K562 (cell line): ENCODE measurements around the gene SHB. TPM values are rescaled to one million over a fixed set of nuclear protein-coding genes. Genes with fewer than 3 reads are reported as not detected.

Experiments
- ATAC-seq: fragments of 200-7000 bp; cut with Tn5 transposase; 3 replicates; pipeline ENCODE4 v1.9.1; 2020; ENCODE audit warnings: moderate library complexity
- BruUV-seq: library from RNA; stranded (reverse); fragments of 400-500 nt; replicated peaks from 2 replicates; lab custom pipeline; 2021; lab: Mats Ljungman, UMichigan
- CTCF ChIA-PET: fragments of 300-600 bp; formaldehyde crosslinking; extraction: SDS; loops from one replicate; lab custom pipeline; 2021; ENCODE audit warnings: low intra/inter-chr PET ratio; lab: Yijun Ruan, JAX
- POLR2A ChIA-PET: fragments of 300-600, 350-650 bp; sonication (Branson Sonifier 250); formaldehyde crosslinking; extraction: SDS; loops from one replicate; lab custom pipeline; 2021; ENCODE audit warnings: antibody characterized with exemption, inconsistent platforms; lab: Yijun Ruan, JAX
- DNase-seq, 4 experiments: peaks; one replicate each; pipeline versions ENCODE4 v3.0.0 to v3.0.0-alpha.2; 2011 to 2018; ENCODE audit warnings: low spot score in 3 of 4, mixed read lengths in 3 of 4; ENCODE audit errors: extremely low read depth in 1 of 4
- FAIRE-seq: peaks from 2 replicates; lab custom pipeline; 2011; peaks lifted over from hg19 to GRCh38; lab: Jason Lieb, UNC
- H2AFZ ChIP-seq: 2 replicates; pipeline ENCODE4 v1.6.0; 2011; ENCODE audit warnings: low read depth, low read length, control low read depth, inconsistent platforms
- H3K27ac ChIP-seq: fragments of 200-600 bp; 3 replicates; pipeline ENCODE4 v1.8.0; 2011; ENCODE audit warnings: low read depth, mild to moderate bottlenecking, control low read depth, inconsistent platforms, low read length, moderate library complexity, mixed read lengths; ENCODE audit errors: extremely low read depth
- H3K27me3 ChIP-seq, 2 experiments: fragments of 300-600 bp in 1 of 2; 2 replicates in 1 of 2; 3 replicates in 1 of 2; pipeline versions ENCODE4 v1.6.0 to v1.8.0; 2011; ENCODE audit warnings: inconsistent platforms in 2 of 2, low read length in 2 of 2, mild to moderate bottlenecking in 1 of 2, mixed read lengths in 1 of 2, moderate library complexity in 1 of 2; ENCODE audit not compliant: control insufficient read depth in 2 of 2, insufficient read depth in 2 of 2
- H3K36me3 ChIP-seq: fragments of 300-600 bp; 3 replicates; pipeline ENCODE4 v1.8.0; 2011; ENCODE audit warnings: mild to moderate bottlenecking, low read length, inconsistent platforms; ENCODE audit not compliant: control insufficient read depth, insufficient read depth
- H3K4me1 ChIP-seq, 2 experiments: fragments of 200-600 bp in 1 of 2; replicated peaks in 1 of 2; 2 replicates in 1 of 2; 3 replicates in 1 of 2; pipeline versions ENCODE4 v1.5.1 to v1.8.0; 2011; ENCODE audit warnings: inconsistent platforms in 2 of 2, low read length in 2 of 2, mild to moderate bottlenecking in 1 of 2, mixed read lengths in 1 of 2, moderate library complexity in 1 of 2; ENCODE audit not compliant: control insufficient read depth in 2 of 2, insufficient read depth in 2 of 2
- H3K4me2 ChIP-seq: 2 replicates; pipeline ENCODE4 v1.6.1; 2011; ENCODE audit warnings: low read length, control low read depth, inconsistent platforms, mixed read lengths; ENCODE audit not compliant: insufficient read depth
- H3K4me3 ChIP-seq: fragments of 200-600 bp; sonication (generic), shearing (Covaris generic); 2 replicates; pipeline ENCODE4 v1.5.1; 2016; ENCODE audit warnings: control low read depth, inconsistent platforms
- H3K79me2 ChIP-seq: fragments of 200-600 bp; 3 replicates; pipeline ENCODE4 v1.8.0; 2011; ENCODE audit warnings: low read length, inconsistent platforms; ENCODE audit not compliant: control insufficient read depth, insufficient read depth
- H3K9ac ChIP-seq, 2 experiments: 2 replicates each; pipeline versions ENCODE4 v1.6.0 to v1.6.1; 2011; ENCODE audit warnings: low read depth in 2 of 2, low read length in 2 of 2, control low read depth in 1 of 2, inconsistent platforms in 1 of 2, mild to moderate bottlenecking in 1 of 2, mixed read lengths in 1 of 2; ENCODE audit not compliant: insufficient read depth in 1 of 2
- H3K9me1 ChIP-seq: one replicate; pipeline ENCODE4 v1.6.0; 2011; ENCODE audit warnings: inconsistent platforms, mild to moderate bottlenecking, low read length, moderate library complexity; ENCODE audit not compliant: control insufficient read depth, insufficient read depth
- H3K9me3 ChIP-seq: replicated peaks from 2 replicates; pipeline ENCODE4 v1.5.1; 2011; ENCODE audit warnings: low read depth, low read length, inconsistent platforms; ENCODE audit not compliant: control insufficient read depth, insufficient read depth
- H4K20me1 ChIP-seq: replicated peaks from 2 replicates; pipeline ENCODE4 v1.6.1; 2011; ENCODE audit warnings: low read length, inconsistent platforms, mixed read lengths; ENCODE audit not compliant: control insufficient read depth, insufficient read depth
- EP300 ChIP-seq: IDR thresholded peaks from 2 replicates; pipeline ENCODE4 v1.6.1; 2012; ENCODE audit warnings: low read length, improper control_type of control experiment
- ESRRA ChIP-seq: fragments of 450-650 bp; IDR thresholded peaks from 2 replicates; pipeline ENCODE4 v1.6.1; 2014; ENCODE audit warnings: low read depth, mild to moderate bottlenecking, moderate library complexity, borderline replicate concordance
- EZH2 ChIP-seq: IDR thresholded peaks from 2 replicates; pipeline ENCODE4 v1.6.1; 2012; ENCODE audit warnings: low read depth, mild to moderate bottlenecking, inconsistent platforms, low read length, borderline replicate concordance
- FOS ChIP-seq: IDR thresholded peaks from 3 replicates; pipeline ENCODE4 v1.6.1; 2011; ENCODE audit not compliant: insufficient read length; ENCODE audit errors: extremely low read depth
- NFE2 ChIP-seq: IDR thresholded peaks from 2 replicates; pipeline ENCODE4 v1.6.1; 2014; ENCODE audit warnings: antibody characterized with exemption, low read depth
- NR2F6 ChIP-seq: fragments of 450-650 bp; formaldehyde crosslinking; IDR thresholded peaks from 2 replicates; pipeline ENCODE4 v1.4.0; 2020; ENCODE audit warnings: mild to moderate bottlenecking
- PBX2 ChIP-seq, 2 experiments: IDR thresholded peaks in 1 of 2; conservative IDR thresholded peaks in 1 of 2; 2 replicates each; pipeline ENCODE4 v1.6.1; 2016; ENCODE audit warnings: low read depth in 2 of 2, mild to moderate bottlenecking in 1 of 2, missing compliant biosample characterization in 1 of 2, missing genetic modification characterization in 1 of 2, moderate library complexity in 1 of 2
- POLR2G ChIP-seq: fragments of 200-400 bp; formaldehyde crosslinking; IDR thresholded peaks from 2 replicates; pipeline ENCODE4 v1.6.1; 2017; ENCODE audit warnings: low read depth, mild to moderate bottlenecking, antibody characterized with exemption, low read length, moderate library complexity
- RUNX1 ChIP-seq: sonication (generic); IDR thresholded peaks from 2 replicates; pipeline ENCODE4 v1.6.1; 2016; ENCODE audit warnings: antibody characterized with exemption, low read depth
- SOX6 ChIP-seq: fragments of 450-650 bp; IDR thresholded peaks from 2 replicates; pipeline ENCODE4 v1.6.1; 2014; ENCODE audit warnings: mild to moderate bottlenecking
- ZBTB12 ChIP-seq: fragments of 250-450 bp; sonication (Bioruptor Pico); IDR thresholded peaks from 2 replicates; pipeline ENCODE4 v1.4.0; 2020
- ZNF282 ChIP-seq: sonication (generic); formaldehyde crosslinking; IDR thresholded peaks from 2 replicates; pipeline ENCODE4 v1.8.1; 2023; ENCODE audit warnings: missing genetic modification reagents
- ZNF445 ChIP-seq: fragments of 250-450 bp; sonication (Bioruptor Pico); IDR thresholded peaks from 2 replicates; pipeline ENCODE4 v1.4.0; 2020; ENCODE audit warnings: low read depth, mild to moderate bottlenecking, moderate library complexity
- ZNF639 ChIP-seq, 2 experiments: fragments of 200-800 bp in 1 of 2; sonication (Bioruptor generic) in 1 of 2; sonication (generic) in 1 of 2; formaldehyde crosslinking in 1 of 2; IDR thresholded peaks in 1 of 2; conservative IDR thresholded peaks in 1 of 2; 2 replicates each; pipeline versions ENCODE4 v1.5.0 to v1.6.1; 2016 to 2020; ENCODE audit warnings: missing compliant biosample characterization in 1 of 2, missing genetic modification characterization in 1 of 2, missing genetic modification reagents in 1 of 2
- ZSCAN32 ChIP-seq: fragments of 450-650 bp; formaldehyde crosslinking; IDR thresholded peaks from 2 replicates; pipeline ENCODE4 v1.4.0; 2020; ENCODE audit warnings: mild to moderate bottlenecking, moderate library complexity
- WGBS: fragments of 100-300 bp; shearing (Covaris generic); methylation state at CpG from one replicate; pipeline ENCODE4 v1.1.6; 2016; ENCODE audit warnings: low coverage, mixed read lengths; ENCODE audit not compliant: insufficient coverage; ENCODE audit errors: missing lambda C conversion rate; 5-methylcytosine and 5-hydroxymethylcytosine counted together
- in situ Hi-C: fragments of 300-500 bp; cut with MboI; formaldehyde crosslinking; loops from 4 replicates; pipeline ENCODE4 v1.15.0; 2018; ENCODE audit warnings: inconsistent platforms, mixed read lengths
- intact Hi-C: fragments of 100-400 bp; cut with micrococcal nuclease; formaldehyde crosslinking; loops from 2 replicates; pipeline ENCODE4 v1.14.2; 2022
- polyA plus RNA-seq, 8 experiments: library from polyadenylated mRNA; depleted of rRNA in 4 of 8; stranded (reverse) in 5 of 8; unstranded in 3 of 8; fragments of >200 nt; fragmentation: Nextera tagmentation in 2 of 8; fragmentation: Illumina TruSeq in 1 of 8; extraction: Ambion mirVana in 2 of 8; extraction: Trizol in 1 of 8; gene quantifications; 2 replicates each; pipeline versions ENCODE4 v1.2.1 to v1.2.3, GENCODE V29; 2011 to 2014; ENCODE audit warnings: inconsistent platforms in 1 of 8, missing spikeins in 1 of 8
- total RNA-seq, 7 experiments: library from RNA; depleted of rRNA in 6 of 7; stranded (reverse); fragments of >200 nt in 6 of 7; fragmentation: Illumina TruSeq in 2 of 7; extraction: Trizol in 2 of 7; gene quantifications; 2 replicates each; pipeline versions ENCODE4 v1.2.1 to v1.2.3, GENCODE V29; 2011 to 2021; ENCODE audit warnings: low replicate concordance in 1 of 7

Gene SHB
- total and polyA plus RNA-seq, 9 of the 15 experiments (the other 6 are each of a cell fraction or from before 2014, with no cell fraction given) = 0.78 to 16.0 (median 5.3) TPM

- peak; percentile 77 for FAIRE-seq
- no peaks in the 10 kb centered on the region for H3K9me1 ChIP-seq
- ChIA-PET POLR2A (interaction anchor here (0.6 to 2.3 kb wide), 8 partner anchors 8 to 423 kb away, joined by 3 to 8 read pairs (median 4); no protein-coding TSS in a partner anchor), CTCF (interaction anchor here (0.5 to 1.9 kb wide), 6 partner anchors 118 to 461 kb away, joined by 3 to 7 read pairs (median 3); partner anchors contain the start of gene SHB)
- H3K27me3 ChIP-seq = no peaks in the 10 kb centered on the region
- peaks cover 22 to 32% of the 10 kb centered on the region in 2 experiments for H3K4me1 ChIP-seq
- peak within 1 kb of the TSS; percentile 71 for H3K27ac ChIP-seq
- peak; percentile 96 to 99 (median 98) for DNase-seq
- H3K36me3 ChIP-seq = peaks cover 24% of the 10 kb centered on the region
- H2AFZ ChIP-seq = peak within 1 kb of the TSS; percentile 97
- peak within 1 kb of the TSS; percentile 96 for H3K4me2 ChIP-seq
- WGBS = under 1% methylated on average over 54 of the region's 84 CpGs
- TSS peak; percentile 55 for BruUV-seq
- peaks cover 32% of the 10 kb centered on the region for H3K79me2 ChIP-seq
- ATAC-seq = peak; percentile 90
- in situ Hi-C loops (loop anchor here (10.0 kb wide), 2 partner anchors 149 to 419 kb away; partner anchors contain the start of genes POLR1E and TRMT10B), intact Hi-C loops (loop anchor here (2.0 to 5.0 kb wide), 5 partner anchors 102 to 489 kb away; partner anchors contain the start of genes ALDH1B1, DCAF10 and TOMM5)
- no peaks in the 10 kb centered on the region for H3K9me3 ChIP-seq
- peak within 1 kb of the TSS; percentile 86 for H3K4me3 ChIP-seq
- H4K20me1 ChIP-seq = no peaks in the 10 kb centered on the region
- peak within 1 kb of the TSS; percentile 77 to 94 for H3K9ac ChIP-seq
- peak; percentile 46 for TF ChIP-seq NFE2
- TF ChIP-seq POLR2G = peak; percentile 91
- peak; percentile 41 for TF ChIP-seq EP300
- TF ChIP-seq FOS = no peak
- peak; percentile 74 for TF ChIP-seq SOX6
- TF ChIP-seq NR2F6 (CRISPR knock-in tag) = no peak
- no peak for TF ChIP-seq PBX2 (CRISPR knock-in tag; IDR thresholded peaks at IDR 0.05; ENCODE audit: low read depth)
- TF ChIP-seq PBX2 (tag; conservative IDR thresholded peaks at IDR 0.05; ENCODE audit: low read depth) = no peak
- TF ChIP-seq ESRRA = peak; percentile 88; the same call in 1 of the 2 replicates
- no peak for TF ChIP-seq EZH2
- TF ChIP-seq ZNF639 (CRISPR knock-in tag; conservative IDR thresholded peaks at IDR 0.05 in 1 of 2, IDR thresholded peaks at IDR 0.05 in 1 of 2) = peak in 1 of 2 experiments; percentile 79; a peak in 2 of 4 replicates
- 0 out of 2 replicates have a peak, but pooled peaks have one; percentile 52 for TF ChIP-seq RUNX1
- TF ChIP-seq ZSCAN32 (CRISPR knock-in tag) = peak; percentile 39; the same call in 1 of the 2 replicates
- TF ChIP-seq ZNF282 (CRISPR knock-in tag) = peak; percentile 59; the same call in 1 of the 2 replicates
- TF ChIP-seq ZNF445 (CRISPR knock-in tag) = 0 out of 2 replicates have a peak, but pooled peaks have one; percentile 11
- TF ChIP-seq ZBTB12 = peak; percentile 79
These were observed 165.2 kb downstream of the SHB start, which contains the start of gene SLC25A51 for GRCh38 chr9:37903647-37904444. TSS of gene SLC25A51 (minus strand) at chr9:37904127. CDS start at chr9:37888550, 15,577 bp downstream.
